GM19397 (cell line): ENCODE results near the gene SDK2.

Source experiments
- ATAC-seq: cut with Tn5 transposase; IDR thresholded peaks from one replicate; pipeline ENCODE4 v1.9.1; 2021; ENCODE audit warnings: mild to moderate bottlenecking, moderate library complexity; ENCODE audit not compliant: unreplicated experiment

SDK2 gene

DNA sequence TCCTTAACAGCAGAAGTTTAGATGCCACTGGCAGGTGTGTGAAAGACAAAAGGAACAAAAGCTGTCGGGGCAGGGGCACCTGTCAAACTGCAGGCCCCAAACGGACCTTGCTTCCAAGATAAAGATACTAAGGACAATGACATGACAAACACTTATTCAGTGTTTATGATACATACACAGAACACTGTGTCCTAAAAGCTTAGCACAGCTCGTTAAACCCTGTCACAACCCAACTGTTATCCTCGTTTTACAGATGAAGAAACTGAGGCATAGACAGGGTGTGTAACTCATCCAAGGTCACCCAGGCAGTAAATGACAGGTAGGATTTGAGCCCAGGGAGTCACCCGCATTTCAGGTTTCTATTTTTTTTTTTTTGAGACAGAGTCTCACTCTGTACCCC is 9.6 kb downstream of the SDK2 start:
- no peak for ATAC-seq

DNA sequence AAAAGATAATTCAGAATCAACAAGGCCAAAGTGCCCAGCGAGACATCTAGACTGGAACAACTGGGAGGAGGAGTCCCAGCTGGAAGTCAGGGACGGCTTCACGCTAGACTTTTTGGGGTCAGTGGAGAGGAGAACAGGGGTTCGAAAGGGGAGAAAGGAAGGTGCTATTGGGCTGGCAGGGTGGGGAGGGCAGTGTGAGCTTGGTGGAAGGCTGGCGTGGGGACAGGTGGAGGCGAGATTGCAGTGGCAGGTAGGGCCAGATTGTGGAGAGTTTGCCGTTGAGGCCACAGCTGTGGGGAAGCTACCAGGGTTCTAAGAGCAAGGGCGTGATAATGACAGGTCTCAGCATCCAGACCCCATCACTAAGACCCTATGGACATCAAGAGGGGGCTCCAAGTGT is 10.5 kb downstream of the SDK2 start:
- ATAC-seq = no peak

DNA sequence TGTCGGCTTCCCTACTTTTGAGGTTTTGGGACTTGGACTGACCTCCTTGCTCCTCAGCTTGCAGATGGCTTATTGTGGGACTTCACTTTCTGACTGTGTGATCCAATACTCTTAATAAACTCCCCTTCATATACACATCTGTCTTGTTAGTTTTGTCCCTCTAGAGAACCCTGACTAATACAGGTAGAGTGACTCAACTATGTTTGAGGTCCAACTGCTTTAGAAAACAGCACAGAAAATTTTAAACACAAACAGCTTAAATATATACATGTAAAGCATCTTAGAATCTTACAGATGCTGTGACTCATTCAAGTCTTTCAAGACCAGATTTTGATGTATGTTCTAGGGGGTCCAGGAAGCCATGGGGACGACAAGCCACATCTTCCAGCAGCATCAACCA is 11.7 kb downstream of the SDK2 start:
- ATAC-seq = no peak

DNA sequence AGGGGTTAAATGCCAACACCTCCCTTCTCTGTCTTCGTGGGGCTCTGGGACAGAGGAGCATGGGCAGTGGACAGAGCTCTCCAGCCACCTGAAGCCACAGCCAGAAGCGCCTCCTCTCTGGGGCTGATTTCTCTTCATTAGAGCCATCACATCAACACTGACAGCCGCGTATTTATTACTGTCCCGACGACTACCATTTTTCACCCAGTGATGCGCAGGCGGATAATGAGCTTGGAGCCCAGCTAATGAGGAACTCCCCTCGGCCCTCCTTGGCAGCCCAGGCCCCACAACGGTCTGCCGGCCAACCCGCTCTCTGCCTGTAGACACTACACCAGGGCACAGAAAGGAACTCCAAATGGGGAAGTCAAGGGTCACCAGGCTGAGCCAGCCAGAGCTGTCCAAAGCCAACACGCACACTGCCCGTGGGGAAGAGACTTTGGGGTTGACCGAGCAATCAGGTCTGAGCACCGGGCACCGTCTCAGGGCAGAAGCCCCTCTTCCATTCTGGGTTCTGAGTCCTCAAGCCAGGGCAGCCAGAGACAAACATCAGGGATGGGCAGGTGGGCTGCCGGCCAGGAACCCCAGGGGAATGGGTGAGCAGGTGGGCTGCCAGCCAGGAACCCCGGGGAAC is 13.2 kb downstream of the SDK2 start:
- no peak for ATAC-seq

DNA sequence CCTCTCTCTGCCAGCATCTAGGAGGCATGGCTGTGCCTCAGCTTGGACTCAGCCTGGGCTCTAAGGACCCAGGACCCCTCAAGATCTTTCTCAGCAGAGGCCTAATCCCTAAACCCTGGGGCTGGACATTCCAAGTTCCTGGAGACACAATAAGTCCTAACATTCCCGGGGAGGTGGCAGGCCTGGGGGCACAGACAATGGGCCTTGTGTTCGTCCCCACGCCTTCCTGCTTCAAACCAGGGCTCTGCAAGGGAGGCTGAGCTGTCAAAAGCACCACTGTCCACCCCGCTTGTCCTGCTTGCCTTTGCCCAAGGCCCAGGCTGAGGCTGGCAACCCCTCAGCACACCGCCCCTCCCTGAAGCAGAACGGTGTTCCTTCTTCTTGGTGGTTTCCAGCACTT is 13.7 kb downstream of the SDK2 start:
- ATAC-seq = no peak

DNA sequence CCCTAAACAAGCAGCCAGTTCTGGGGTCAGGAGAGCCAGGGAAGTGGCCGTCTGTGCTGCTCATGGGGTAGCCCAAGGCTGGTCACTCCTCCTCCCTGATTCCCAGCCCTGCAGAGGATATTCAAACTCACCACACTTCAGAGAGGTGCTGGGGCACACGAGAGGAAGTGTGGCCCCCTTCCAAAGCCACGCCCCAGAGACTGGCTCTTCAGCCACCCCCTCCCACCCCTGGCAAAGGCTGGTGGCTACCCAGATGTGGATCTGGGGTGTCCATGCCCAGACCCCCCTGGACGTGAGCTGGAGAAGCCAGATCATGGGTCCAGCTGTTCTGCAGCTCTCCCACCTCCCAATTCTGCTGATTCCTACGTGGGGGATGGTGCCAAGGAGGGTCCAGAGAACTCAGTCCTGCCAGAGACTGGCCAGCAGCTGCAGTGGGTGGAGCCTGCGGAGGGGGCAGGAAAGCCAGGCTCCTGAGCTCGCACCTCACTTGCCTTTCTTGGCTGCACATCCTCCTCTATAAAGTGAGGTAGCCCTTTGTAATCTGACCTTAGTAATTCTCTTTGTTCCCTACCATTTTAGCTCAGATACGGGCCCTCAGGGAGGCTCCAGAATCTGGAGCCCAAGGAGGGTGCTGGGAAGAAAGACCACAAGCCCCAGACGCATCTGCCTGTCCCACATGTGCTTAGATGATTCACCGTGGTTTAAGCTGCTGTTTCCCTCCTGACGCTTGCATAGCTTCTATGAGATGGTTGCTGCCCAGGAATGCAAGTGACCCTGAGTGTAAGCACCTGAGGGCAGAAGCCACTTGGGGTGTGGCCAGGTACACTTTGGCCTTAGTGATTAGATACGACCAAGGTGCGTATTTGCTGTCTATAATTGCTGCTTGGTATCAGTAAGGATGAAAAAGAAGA is 15.3 kb downstream of the SDK2 start:
- ATAC-seq = no peak

DNA sequence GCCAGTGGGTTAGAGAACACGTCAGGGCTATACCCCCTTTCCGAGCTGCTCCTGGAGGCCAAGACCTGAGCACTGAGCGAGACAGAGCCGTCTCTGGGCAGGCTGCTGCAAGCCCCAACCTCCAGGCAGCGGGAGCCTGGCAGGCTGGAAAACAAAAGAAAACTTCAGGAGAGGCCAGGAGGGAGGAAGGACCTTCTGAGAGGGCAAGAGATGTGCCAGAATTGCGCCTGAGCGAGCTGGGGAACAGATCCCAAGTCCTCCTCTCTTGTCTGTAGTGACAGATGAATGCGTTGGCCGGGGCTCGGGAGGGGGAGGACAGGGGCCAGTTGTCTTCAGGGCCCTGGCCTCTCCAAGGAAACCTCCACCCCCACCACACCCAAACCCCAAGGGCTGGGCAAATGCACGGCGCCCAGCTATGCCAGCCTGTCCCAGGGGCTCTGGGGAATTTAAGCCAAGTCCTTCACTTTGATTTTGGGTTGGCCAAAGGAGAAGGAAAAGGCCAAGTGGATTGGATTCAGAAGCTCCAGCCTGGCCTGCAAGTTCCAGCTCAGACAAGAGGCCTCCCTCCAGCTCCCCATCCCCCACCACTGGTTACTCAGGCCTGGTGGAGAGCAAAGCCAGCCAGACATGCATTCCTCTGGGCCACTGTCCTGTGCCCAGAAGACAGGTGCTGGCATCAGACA is 18.1 kb downstream of the SDK2 start:
- no peak for ATAC-seq

DNA sequence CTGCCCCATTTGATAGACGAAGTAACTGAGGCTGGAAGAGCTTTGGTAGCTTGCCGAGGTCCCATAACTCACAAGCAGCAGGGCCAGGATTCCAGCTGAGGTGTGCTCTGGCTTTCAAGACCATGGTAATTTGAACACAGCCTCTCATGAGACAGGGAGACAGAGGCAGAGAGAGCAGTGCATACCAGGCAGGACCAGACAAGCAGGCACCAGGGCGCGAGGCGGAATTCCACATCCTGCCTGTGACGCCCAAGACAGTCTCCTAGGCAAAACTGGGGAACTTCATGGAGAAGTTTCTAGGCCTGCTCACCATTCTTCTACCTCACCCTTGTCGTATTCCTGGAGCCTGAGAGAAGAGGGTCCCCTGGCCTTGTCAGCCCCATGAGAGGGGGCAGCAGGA is 19.2 kb downstream of the SDK2 start:
- ATAC-seq = no peak

DNA sequence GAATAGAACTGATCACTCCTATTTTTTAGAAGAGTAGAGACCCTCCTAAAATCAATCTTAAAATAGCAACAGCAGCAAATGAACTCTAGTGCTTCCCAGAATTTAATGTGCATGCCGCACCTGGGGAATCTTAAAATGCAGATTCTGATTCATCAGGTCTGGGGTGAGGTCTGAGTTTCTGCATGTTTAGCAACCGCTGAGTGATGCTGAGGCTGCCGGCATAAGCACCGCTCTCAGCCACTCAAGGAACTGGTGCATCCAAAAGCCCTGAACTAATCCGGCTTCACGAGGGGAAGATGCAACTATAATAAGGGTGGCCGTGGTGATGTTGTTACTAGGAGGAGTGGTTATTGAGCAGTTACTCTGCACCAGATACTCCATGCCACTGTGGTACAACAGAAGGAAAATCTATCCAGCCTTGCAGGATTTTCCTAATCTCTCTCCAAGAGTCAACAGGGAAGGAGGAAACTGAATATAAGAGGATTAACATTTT is 19.7 kb downstream of the SDK2 start:
- no peak for ATAC-seq

DNA sequence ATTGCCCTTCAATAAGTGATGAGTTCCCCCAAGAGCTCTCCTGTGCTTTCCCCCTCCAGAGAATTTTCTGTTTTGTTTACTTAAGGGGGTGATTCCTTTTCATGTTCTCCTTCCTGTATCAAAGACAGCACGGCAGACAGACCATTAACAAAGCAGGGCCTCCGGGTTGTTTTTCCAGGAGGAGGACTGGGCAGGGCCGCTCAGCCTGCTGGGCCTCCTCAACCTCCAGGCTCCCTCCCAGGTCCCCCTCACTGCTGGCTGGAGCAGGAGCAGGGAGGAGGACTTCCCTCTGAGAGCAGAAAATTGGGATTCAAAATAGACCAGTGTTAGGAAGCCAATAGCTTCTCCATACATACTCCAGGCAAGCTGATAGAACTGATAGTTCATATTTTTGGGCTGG is 20.4 kb downstream of the SDK2 start:
- no peak for ATAC-seq

DNA sequence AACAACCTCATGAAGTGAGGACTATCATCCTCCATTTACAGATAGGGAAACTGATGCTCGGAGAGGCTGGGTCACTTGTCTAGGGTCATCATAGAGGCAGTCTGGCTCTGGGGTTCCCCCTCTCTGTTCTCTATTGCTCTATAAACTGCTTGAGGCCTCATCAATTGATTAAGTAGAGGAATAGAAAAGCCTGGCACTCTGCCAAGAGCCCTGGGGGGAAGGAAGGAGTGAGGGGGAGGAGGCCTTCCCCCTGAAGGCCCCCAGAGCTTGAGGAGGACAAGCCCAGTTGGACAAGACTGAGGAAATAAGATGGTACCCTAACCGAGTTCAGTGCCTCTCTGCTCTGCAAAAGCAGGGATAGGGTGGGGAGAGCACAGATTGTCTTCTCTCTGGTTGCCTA is 21.0 kb downstream of the SDK2 start:
- ATAC-seq = no peak

DNA sequence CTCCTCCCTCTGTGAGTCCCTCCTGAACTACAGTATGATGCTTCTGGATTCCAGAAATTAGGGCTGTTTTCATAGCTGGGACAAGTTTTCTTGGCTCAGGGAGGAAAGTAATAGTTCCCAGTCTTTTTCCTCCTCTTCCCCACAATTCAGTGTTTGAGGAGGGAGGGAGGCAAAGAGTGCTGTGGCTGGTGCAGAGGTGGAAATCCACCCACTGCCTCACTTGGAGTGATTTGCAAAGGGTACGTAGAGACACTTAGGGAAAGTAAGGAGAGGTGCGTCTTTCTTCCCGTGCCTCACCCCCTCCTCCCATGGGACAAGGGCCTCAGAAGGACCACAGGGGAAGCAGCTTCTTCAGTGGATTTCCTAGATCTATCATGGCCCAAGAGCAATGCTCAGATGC is 21.9 kb downstream of the SDK2 start:
- ATAC-seq = no peak

DNA sequence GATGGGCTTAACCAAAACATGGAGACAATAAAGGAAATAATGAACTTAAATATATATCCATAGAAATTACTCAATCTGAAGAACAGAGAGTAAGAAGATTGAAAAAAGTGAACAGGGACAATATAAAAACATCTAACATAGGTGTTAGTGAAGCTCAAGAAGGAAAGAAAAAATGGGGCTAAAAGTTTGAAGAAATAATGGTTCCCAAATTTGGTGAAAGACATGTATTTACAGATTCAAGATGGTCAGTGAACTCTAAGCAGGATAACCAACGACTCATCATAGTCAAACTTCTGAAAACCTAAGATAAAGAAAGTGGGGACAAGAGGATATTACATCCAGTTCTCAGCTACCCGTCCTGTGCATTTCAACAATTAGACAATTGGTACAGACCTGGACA is 22.6 kb downstream of the SDK2 start:
- ATAC-seq = no peak

DNA sequence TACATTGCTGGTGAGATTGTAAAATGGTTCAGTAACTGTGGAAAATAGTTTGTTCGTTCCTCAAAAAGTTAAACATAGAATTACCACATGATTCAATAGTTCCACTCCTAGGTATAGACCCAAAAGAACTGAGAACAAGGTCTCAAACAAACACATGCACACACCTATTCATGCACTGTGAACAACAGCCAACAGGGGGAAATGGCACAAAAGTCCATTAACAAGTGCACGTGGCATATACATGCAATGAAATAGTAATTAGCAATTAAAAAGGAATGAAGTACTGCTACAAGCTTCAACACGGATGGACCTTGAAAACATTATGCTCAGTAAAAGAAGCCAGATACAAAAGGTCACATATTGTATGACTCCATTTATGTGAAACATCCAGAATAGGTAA is 23.8 kb downstream of the SDK2 start:
- no peak for ATAC-seq

DNA sequence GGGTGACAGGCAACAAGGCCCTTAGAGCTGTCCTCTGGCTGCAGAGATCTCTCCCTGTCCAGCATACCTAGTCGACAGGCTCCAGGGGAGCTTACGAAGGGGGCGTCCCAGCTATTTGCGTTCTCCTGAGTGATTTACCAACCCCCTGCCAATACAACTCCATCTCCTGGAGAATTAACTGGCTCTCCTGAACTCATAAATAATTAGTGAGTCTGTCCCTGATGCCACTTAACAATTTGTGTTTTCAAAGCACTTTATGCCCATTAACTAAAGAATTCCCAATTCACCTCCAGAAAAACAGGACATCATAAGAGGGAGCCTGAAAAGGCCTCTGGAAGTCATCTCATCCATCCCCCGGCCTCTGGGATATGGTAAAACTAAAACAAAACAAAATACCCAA is 26.7 kb downstream of the SDK2 start:
- no peak for ATAC-seq

DNA sequence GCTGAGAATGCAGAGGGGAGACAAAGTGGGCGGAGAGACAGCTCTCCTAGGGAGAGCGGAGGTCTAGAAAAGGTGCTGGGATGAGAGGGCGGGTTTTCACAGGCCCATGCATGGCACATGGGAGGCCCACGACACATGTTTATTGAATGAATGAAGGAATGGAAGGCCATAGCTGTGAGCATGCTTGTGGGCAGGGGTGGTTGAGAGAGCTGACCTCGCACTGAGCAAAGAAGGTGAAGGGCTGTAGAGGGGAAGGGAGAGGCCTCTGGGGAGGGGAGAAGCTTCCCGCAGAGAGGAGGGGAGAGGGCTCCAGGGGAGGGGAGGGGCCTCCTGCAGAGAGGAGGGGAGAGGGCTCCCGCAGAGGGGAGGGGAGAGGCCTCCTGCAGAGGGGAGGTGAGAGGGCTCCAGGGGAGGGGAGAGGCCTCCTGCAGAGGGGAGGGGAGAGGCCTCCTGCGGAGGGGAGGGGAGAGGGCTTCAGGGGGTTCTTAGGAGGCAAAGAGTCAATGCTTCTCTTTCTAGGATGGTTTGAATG is 27.3 kb downstream of the SDK2 start:
- ATAC-seq = no peak

DNA sequence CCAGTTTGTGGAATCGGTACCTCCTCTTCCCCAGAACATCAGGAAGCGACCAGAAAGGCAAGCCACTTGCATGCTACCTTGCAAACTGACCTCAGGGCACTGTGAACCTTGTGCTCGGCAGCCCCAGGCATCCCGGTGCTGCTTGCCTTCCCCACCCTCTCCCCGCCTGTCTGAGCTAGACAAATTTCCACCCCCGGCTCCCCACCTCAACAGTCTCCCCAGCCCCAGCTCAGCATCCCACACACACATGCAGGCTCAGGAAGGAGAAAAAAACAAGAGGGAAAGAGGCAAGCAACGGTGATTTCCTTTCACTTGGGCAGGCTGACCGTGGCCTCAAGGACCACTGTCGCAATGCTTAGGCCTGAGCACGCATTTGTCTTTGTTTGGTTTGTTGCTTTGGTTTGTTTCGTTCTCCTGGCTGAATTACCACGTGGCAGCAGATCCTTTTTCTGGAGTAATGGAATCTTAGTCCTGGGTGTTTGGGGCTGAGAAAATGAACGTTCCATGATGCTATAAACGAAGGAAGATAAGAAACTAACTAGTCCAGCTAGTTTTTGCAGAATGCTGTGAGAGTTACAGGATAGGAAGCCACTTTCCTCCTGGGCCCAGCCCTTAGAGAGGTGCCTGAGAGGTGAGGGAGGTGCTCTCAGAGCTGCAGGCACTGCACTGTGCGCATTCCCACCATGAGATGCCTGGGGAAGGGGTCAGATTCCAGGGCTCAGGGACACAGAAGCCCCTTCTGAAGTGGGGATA is 27.9 kb downstream of the SDK2 start:
- no peak for ATAC-seq

DNA sequence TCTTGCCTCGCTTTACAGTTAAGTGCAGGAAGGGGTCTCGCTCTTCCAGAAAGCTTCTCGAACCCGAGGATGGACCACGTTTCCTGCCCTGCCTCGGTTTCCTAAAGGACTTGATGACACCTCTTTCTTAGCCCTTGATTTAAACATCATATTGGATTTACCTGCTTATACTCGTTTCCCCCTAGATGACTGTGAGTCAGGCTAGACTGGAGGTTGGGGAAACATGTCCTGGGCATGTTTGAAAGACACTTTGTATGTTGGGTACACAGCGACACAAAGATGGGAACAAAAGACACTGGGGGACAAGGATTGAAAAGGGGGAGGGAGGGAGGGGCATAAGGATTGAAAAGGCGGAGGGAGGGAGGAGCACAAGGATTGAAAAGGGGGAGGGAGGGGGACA is 30.0 kb downstream of the SDK2 start:
- ATAC-seq = no peak

DNA sequence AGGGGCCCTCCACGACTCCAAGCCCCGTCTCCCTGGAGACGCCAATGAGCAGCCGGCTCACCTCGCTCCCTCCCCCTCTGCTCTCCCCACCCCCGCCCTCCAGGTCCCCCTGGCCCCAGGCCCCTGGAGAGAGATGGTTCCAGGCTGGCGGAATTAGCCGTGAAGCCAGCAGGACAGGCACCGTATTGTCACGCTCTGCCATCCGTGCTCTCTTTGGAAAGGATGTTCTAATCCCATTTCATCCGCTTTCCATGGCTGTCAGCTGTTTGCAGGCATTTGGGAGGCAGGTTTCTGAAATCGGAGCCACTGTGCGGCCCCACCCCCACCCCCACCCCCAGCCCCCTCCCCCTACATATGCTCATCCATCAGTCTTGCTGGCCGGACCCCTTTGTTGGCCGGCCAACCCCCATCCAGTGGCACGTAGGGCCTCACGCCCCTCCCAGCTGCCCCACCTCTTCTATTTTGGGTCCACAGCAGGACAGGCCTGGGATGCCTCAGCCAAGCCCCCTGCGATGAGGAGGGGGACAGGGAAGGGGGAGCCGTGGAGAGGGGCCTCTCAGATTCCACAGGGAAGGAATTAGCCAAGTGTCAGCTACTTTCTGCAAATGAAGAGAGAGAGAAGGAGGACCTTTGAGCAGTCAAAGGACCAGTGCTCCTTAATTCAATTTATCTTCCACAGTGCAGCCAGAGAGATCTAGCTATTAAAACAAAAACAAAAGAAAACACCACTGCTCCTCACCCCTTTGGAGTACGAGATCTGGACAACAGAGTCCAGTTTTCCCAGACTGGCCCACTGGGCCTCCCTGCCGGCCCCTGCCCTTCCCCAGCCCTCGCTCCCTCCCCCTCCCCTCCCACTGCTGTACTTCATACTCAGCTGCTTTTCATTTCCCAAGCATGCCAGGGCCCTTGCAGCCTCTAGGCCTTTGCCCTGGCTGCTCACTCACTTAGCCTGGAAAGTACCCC is 30.7 kb downstream of the SDK2 start:
- ATAC-seq = no peak

DNA sequence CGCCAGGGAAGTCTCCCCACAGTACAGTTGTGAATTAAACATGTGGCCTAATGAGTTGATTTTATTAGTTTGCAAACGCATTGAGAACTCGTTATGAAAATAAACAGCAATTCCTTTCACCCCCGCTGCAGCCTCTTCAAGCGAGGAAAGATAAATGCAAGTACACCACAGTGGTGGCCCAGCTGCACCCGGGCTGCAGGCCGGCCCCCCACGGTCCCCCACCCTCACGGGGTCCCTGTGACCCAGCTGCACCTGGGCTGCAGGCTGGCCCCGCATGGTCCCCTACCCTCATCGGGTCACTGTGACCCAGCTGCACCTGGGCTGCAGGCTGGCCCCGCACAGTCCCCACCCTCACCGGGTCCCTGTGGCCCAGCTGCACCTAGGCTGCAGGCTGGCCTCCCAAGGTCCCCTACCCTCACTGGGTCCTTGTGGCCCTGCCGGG is 32.2 kb downstream of the SDK2 start:
- ATAC-seq = no peak
